ENCODE measurements around the gene BSND. TPM values are rescaled to one million over a fixed set of nuclear protein-coding genes. Genes with fewer than 3 reads are reported as not detected.

Gene BSND
- total RNA-seq, 1 donor from 2014 or later = not detected

DNA sequence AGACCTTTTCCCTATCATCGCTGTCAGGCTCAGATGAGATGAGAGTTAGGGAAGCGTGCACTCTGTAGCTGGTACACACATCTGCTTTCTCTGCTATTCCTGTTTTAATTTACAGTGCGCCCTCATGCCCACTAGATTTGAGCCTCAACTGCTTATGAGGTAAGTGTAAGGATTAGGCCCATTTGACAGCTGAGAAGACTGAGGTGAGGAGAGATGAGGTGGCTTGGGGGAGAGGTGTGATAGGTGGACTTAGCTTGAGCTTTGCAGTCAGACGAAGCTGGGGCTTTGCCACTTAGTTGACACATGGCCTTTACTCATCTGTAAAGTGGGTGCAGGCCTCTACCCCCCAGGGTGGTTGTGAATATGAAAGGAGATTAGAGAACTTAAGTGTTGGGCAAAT is 9.8 kb upstream of the BSND start:
- H3K36me3 ChIP-seq (ENCODE audit: control insufficient read depth, insufficient read depth, low read length) = no peaks in the 10 kb centered on the region
- FAIRE-seq = no peak
- TF ChIP-seq, protein P1, sequence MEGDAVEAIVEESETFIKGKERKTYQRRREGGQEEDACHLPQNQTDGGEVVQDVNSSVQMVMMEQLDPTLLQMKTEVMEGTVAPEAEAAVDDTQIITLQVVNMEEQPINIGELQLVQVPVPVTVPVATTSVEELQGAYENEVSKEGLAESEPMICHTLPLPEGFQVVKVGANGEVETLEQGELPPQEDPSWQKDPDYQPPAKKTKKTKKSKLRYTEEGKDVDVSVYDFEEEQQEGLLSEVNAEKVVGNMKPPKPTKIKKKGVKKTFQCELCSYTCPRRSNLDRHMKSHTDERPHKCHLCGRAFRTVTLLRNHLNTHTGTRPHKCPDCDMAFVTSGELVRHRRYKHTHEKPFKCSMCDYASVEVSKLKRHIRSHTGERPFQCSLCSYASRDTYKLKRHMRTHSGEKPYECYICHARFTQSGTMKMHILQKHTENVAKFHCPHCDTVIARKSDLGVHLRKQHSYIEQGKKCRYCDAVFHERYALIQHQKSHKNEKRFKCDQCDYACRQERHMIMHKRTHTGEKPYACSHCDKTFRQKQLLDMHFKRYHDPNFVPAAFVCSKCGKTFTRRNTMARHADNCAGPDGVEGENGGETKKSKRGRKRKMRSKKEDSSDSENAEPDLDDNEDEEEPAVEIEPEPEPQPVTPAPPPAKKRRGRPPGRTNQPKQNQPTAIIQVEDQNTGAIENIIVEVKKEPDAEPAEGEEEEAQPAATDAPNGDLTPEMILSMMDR (IDR thresholded peaks at IDR 0.05; ENCODE audit: insufficient read depth, low read length, severe bottlenecking) = no peak

DNA sequence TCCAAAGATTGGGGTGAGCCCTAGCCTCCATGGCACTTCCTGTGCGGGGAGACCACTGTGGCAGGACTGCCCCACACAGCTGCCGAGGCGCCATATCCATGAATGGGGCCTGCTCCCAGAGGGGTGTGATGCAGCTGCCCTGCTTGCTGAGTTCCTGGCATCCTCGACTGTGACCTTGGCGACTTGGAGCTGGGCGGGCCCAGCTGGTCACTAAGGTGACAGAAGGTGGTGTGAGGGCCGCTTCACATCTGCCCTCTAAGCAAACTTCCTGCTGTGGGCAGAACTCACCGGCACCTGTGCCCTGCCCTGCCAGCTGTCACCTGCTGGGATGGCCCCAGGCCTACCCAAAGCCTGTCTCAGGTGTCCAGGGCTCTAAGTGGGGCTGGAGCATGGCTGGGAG is 9.3 kb upstream of the BSND start:
- Histone ChIP-seq H3K36me3 (ENCODE audit: control insufficient read depth, insufficient read depth, low read length) (no peaks in the 10 kb centered on the region), H3K27me3 (ENCODE audit: control insufficient read depth, insufficient read depth, low read length) (no peaks in the 10 kb centered on the region), H3K4me3 (ENCODE audit: low read depth, low read length) (no peak overlapping the region)
- no peak for FAIRE-seq
- no peak for DNase-seq (ENCODE audit: low read depth)
- TF ChIP-seq, protein P1 (IDR thresholded peaks at IDR 0.05; ENCODE audit: insufficient read depth, low read length, severe bottlenecking) = no peak

More for the DNA sequence above, 9.8 kb upstream of the BSND start:
- DNase-seq (ENCODE audit: low read depth) = no peak
- H3K27me3 ChIP-seq (ENCODE audit: control insufficient read depth, insufficient read depth, low read length) = no peaks in the 10 kb centered on the region
- no peak overlapping the region for H3K4me3 ChIP-seq (ENCODE audit: low read depth, low read length)

- FAIRE-seq (no peak), DNase-seq (ENCODE audit: low read depth) (no peak)
- TF ChIP-seq, protein P1 (IDR thresholded peaks at IDR 0.05; ENCODE audit: insufficient read depth, low read length, severe bottlenecking) = no peak
- H3K4me3 ChIP-seq (ENCODE audit: low read depth, low read length) = no peak overlapping the region
- H3K27me3 ChIP-seq (ENCODE audit: control insufficient read depth, insufficient read depth, low read length) = no peaks in the 10 kb centered on the region
- no peaks in the 10 kb centered on the region for H3K36me3 ChIP-seq (ENCODE audit: control insufficient read depth, insufficient read depth, low read length)
These were observed 8.5 kb upstream of the BSND start for GRCh38 chr1:54989968-54990810.

DNA sequence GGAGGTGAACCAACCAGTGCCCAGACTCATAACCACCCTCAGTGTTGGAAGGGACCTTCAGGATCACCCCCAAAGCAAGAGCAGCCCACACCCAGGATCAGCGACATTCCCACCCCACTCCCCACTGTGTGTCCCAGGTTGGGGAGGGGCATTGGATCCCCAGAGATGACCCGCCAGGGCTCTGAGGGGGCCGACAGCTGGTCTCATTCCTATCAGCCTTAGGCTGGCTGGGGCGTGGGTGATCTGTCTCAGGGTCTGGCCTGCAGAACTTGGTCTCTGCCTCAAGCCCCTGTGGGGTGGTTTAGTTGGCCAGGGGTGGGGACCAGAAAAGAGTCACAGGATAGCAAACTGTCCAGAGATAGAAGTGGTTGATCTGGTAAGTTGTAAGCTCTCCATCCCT is 7.8 kb upstream of the BSND start:
- DNase-seq (ENCODE audit: low read depth) = no peak
- Histone ChIP-seq H3K36me3 (ENCODE audit: control insufficient read depth, insufficient read depth, low read length) (no peaks in the 10 kb centered on the region), H3K4me3 (ENCODE audit: low read depth, low read length) (no peak overlapping the region), H3K27me3 (ENCODE audit: control insufficient read depth, insufficient read depth, low read length) (no peaks in the 10 kb centered on the region)
- FAIRE-seq = no peak
- TF ChIP-seq, protein P1 (IDR thresholded peaks at IDR 0.05; ENCODE audit: insufficient read depth, low read length, severe bottlenecking) = no peak

DNA sequence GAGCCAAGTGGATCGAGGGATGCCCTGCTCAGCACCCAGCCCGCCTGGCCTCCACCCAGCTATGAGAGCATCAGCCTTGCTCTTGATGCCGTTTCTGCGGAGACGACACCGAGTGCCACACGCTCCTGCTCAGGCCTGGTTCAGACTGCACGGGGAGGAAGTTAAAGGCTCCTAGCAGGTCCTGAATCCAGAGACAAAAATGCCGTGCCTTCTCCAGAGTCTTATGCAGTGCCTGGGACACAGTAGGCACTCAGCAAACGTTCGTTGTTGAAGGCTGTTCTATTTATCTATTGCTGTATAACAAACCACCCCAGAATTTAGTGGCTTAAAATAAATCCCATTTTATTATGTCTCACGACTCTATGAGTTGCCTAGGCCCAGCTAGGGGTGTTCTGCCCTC is 6.8 kb upstream of the BSND start:
- Histone ChIP-seq H3K4me3 (ENCODE audit: low read depth, low read length) (no peak overlapping the region), H3K36me3 (ENCODE audit: control insufficient read depth, insufficient read depth, low read length) (no peaks in the 10 kb centered on the region), H3K27me3 (ENCODE audit: control insufficient read depth, insufficient read depth, low read length) (no peaks in the 10 kb centered on the region)
- FAIRE-seq = no peak
- TF ChIP-seq, protein P1 (IDR thresholded peaks at IDR 0.05; ENCODE audit: insufficient read depth, low read length, severe bottlenecking) = no peak
- no peak for DNase-seq (ENCODE audit: low read depth)

- no peak overlapping the region for H3K4me3 ChIP-seq (ENCODE audit: low read depth, low read length)
- H3K27me3 ChIP-seq (ENCODE audit: control insufficient read depth, insufficient read depth, low read length) = no peaks in the 10 kb centered on the region
- TF ChIP-seq, protein P1 (IDR thresholded peaks at IDR 0.05; ENCODE audit: insufficient read depth, low read length, severe bottlenecking) = no peak
- H3K36me3 ChIP-seq (ENCODE audit: control insufficient read depth, insufficient read depth, low read length) = no peaks in the 10 kb centered on the region
- no peak for DNase-seq (ENCODE audit: low read depth)
- FAIRE-seq = no peak
These were observed 5.6 kb upstream of the BSND start for GRCh38 chr1:54993140-54993539.

Data from bronchial epithelial cell (primary cell).